ENCODE results near the gene FIP1L1. TPM values are rescaled to one million over a fixed set of nuclear protein-coding genes. Genes with fewer than 3 reads are reported as not detected.

The FIP1L1 gene
- total RNA-seq, 1 experiment from 2014 or later = 45.4 TPM

GRCh38 chr4:53501561-53501960 is 124.1 kb downstream of the FIP1L1 start:
- no peak for DNase-seq (ENCODE audit: low spot score)

GRCh38 chr4:53502094-53502493 is 124.7 kb downstream of the FIP1L1 start:
- DNase-seq (ENCODE audit: low spot score) = no peak

- DNase-seq (ENCODE audit: low spot score) = no peak
Measured at GRCh38 chr4:53505947-53506346, 128.5 kb downstream of the FIP1L1 start.

GRCh38 chr4:53507058-53507457 is 129.6 kb downstream of the FIP1L1 start:
- DNase-seq (ENCODE audit: low spot score) = no peak

- DNase-seq (ENCODE audit: low spot score) = peak; percentile 86
Measured at GRCh38 chr4:53507671-53508286, 130.3 kb downstream of the FIP1L1 start.

- peak; percentile 87 for DNase-seq (ENCODE audit: low spot score)
Measured at GRCh38 chr4:53508446-53508845, 131.0 kb downstream of the FIP1L1 start.

GRCh38 chr4:53510321-53510720 is 132.9 kb downstream of the FIP1L1 start:
- DNase-seq (ENCODE audit: low spot score) = no peak

Other genes with a start within 250 kb of the FIP1L1 start
- gene SCFD2, start 11.6 kb upstream of the FIP1L1 start, total RNA-seq (2014; rRNA removed; shearing (Covaris generic)) = 15.6 and 16.2 TPM in 2 replicates
- gene LNX1, start 213.8 kb downstream of the FIP1L1 start, total RNA-seq (2014; rRNA removed; shearing (Covaris generic)) = 2.8 and 4.2 TPM in 2 replicates